Psoas muscle (tissue), 8 donors: Measurements from ENCODE around the gene CENPO. TPM values are rescaled to one million over a fixed set of nuclear protein-coding genes. Genes with fewer than 3 reads are reported as not detected.

Experiments used
- ATAC-seq, 4 donors: fragments of 200-7000 bp; cut with Tn5 transposase; one replicate each; pipeline ENCODE4 v1.9.1; 2020; ENCODE audit warnings: moderate library complexity in 3 of 4, mild to moderate bottlenecking in 2 of 4
- DNase-seq, 2 donors: peaks; one replicate each; pipeline ENCODE4 v3.0.0-alpha.2; 2020
- H3K27ac ChIP-seq: fragments of 200-600 bp; one replicate; pipeline ENCODE4 v1.8.0; 2022
- H3K27me3 ChIP-seq, 3 donors: fragments of 200-600 bp in 1 of 3; one replicate each; pipeline versions ENCODE4 v1.6.1 to v1.8.0; 2013 to 2022; ENCODE audit warnings: low read length in 2 of 3, mild to moderate bottlenecking in 2 of 3, moderate library complexity in 1 of 3; ENCODE audit not compliant: insufficient read depth in 3 of 3
- H3K36me3 ChIP-seq, 2 donors: fragments of 200-600 bp in 1 of 2; one replicate each; pipeline versions ENCODE4 v1.6.1 to v1.8.0; 2013 to 2022; ENCODE audit warnings: low read depth in 1 of 2, mild to moderate bottlenecking in 1 of 2, moderate library complexity in 1 of 2; ENCODE audit not compliant: insufficient read depth in 1 of 2
- H3K4me1 ChIP-seq: fragments of 200-600 bp; one replicate; pipeline ENCODE4 v1.8.0; 2022
- H3K4me3 ChIP-seq: fragments of 200-600 bp; one replicate; pipeline ENCODE4 v1.8.0; 2022; ENCODE audit warnings: mild to moderate bottlenecking
- H3K9me3 ChIP-seq: fragments of 200-600 bp; one replicate; pipeline ENCODE4 v1.8.0; 2022
- WGBS, 3 donors: extraction: QIAGEN DNeasy Blood & Tissue Kit; methylation state at CpG; one replicate each; pipeline versions ENCODE4 v1.1.6 to v1.1.7; 2013; 5-methylcytosine and 5-hydroxymethylcytosine counted together
- intact Hi-C, 2 donors: fragments of 100-400 bp; cut with DNase I; formaldehyde crosslinking; loops; one replicate each; pipeline versions ENCODE4 v1.11.0 to v1.14.2; 2022
- polyA plus RNA-seq, 3 donors: library from polyadenylated mRNA; stranded (reverse); fragments of 200-250 nt; gene quantifications; one replicate each; pipeline ENCODE4 v1.2.3, GENCODE V29; 2013
- total RNA-seq, 4 donors: library from RNA; stranded (reverse); fragmentation: NEBNext Ultra II Directional in 2 of 4; extraction: Animal tissue kit (Norgen Biotek cat#: 25700) in 2 of 4; gene quantifications; one replicate each; pipeline versions ENCODE4 v1.2.1 to v1.2.4, GENCODE V29; 2021 to 2023
- TF ChIP-seq, protein P1 (sequence below): fragments of 200-600 bp; IDR thresholded peaks from one replicate; pipeline ENCODE4 v1.8.0; 2022; ENCODE audit warnings: antibody characterized with exemption
- donor health status: healthy with polysubstance abuse.
- donor health status: DM: no; HTN: no; CAD: no; lungs with moderate emphysema.
- donor health status: Bipolar disorder and iron deficiency.
- donor health status: healthy.
- donor health status: DM: yes; HTN: yes; CAD: no.
- donor health status: DM: no; HTN: no; CAD: no.
- donor health status: DM: no; HTN: no; CAD: no.
- donor health status: DM: yes; HTN: yes; CAD: no.

CENPO gene
- total and polyA plus RNA-seq, 7 donors: 1.6 to 5.4 (median 2.8) TPM

DNA sequence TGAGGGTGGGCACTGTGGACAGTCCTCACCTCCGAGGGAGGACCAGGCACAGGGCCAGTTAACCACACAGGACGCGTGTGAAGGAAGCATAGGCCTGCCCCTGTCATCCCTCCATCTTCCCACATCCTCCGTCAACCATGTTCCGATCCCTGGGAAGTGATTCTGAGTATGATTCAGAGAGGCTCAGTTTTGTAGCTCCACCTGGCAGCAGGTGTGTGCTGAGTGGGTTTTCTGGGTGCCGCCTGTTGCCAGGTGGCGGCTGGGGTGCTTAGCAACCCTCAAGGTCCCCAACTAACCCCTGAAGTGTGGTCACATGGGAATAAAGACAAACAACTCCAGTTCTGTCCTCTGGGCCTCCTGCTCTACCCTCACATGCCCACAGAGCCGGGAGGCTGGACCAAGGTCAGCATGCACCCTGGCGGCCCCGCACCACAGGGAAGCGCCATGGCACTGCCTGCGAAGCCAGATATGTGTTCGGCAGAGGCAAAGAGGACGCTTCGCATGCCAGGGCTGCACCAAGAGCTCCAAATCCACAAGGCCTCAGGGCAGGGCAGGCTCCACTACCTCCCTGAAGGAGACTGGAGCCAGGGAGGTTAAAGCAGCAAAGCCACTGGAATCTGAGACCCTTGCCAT lies 66.9 kb downstream of the CENPO start:
- no peak for DNase-seq
- WGBS, 3 donors: 92 to 97% (median 96%) methylated on average over 15 of the region's 15 CpGs

DNA sequence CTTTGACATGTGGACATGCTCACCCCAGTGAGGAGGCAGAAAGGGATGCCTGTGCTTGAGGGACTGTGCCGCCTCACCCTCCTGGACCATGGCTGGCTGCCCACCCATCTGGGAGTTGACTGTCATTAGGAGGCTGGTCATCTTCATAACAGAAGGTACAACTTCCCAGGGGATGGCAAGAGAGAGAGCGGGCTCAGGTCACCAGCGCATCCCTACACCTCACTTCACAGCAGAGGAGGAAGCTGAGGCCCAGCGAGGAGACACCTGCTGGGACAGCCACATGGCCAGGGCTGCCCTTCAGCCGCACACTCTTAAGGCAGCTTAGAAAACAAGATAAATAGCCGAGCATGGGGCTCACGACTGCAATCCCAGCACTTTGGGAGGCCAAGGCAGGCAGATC lies 67.4 kb downstream of the CENPO start:
- 93 to 97% (median 94%) methylated on average over 7 of the region's 7 CpGs for WGBS, 3 donors
- Histone ChIP-seq H3K4me3 (no peak overlapping the region), H3K9me3 (no peaks in the 10 kb centered on the region), H3K27me3 (no peaks in the 10 kb centered on the region), H3K36me3 (no peaks in the 10 kb centered on the region), H3K27ac (no peak overlapping the region), H3K4me1 (no peaks in the 10 kb centered on the region)
- intact Hi-C loops: loop anchor here in 1 of 2 donors (10.0 kb wide), 1 partner anchor 1564 kb away; no protein-coding TSS in a partner anchor
- DNase-seq (no peak), ATAC-seq (no peak)
- TF ChIP-seq, protein P1, sequence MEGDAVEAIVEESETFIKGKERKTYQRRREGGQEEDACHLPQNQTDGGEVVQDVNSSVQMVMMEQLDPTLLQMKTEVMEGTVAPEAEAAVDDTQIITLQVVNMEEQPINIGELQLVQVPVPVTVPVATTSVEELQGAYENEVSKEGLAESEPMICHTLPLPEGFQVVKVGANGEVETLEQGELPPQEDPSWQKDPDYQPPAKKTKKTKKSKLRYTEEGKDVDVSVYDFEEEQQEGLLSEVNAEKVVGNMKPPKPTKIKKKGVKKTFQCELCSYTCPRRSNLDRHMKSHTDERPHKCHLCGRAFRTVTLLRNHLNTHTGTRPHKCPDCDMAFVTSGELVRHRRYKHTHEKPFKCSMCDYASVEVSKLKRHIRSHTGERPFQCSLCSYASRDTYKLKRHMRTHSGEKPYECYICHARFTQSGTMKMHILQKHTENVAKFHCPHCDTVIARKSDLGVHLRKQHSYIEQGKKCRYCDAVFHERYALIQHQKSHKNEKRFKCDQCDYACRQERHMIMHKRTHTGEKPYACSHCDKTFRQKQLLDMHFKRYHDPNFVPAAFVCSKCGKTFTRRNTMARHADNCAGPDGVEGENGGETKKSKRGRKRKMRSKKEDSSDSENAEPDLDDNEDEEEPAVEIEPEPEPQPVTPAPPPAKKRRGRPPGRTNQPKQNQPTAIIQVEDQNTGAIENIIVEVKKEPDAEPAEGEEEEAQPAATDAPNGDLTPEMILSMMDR: no peak

More for the DNA sequence above, 66.9 kb downstream of the CENPO start:
- Histone ChIP-seq H3K27me3 (no peaks in the 10 kb centered on the region), H3K27ac (no peak overlapping the region), H3K9me3 (no peaks in the 10 kb centered on the region), H3K36me3 (no peaks in the 10 kb centered on the region), H3K4me1 (no peaks in the 10 kb centered on the region), H3K4me3 (no peak overlapping the region)
- intact Hi-C loops: loop anchor here in 1 of 2 donors (10.0 kb wide), 1 partner anchor 1565 kb away; no protein-coding TSS in a partner anchor
- no peak for ATAC-seq
- TF ChIP-seq, protein P1: no peak

DNA sequence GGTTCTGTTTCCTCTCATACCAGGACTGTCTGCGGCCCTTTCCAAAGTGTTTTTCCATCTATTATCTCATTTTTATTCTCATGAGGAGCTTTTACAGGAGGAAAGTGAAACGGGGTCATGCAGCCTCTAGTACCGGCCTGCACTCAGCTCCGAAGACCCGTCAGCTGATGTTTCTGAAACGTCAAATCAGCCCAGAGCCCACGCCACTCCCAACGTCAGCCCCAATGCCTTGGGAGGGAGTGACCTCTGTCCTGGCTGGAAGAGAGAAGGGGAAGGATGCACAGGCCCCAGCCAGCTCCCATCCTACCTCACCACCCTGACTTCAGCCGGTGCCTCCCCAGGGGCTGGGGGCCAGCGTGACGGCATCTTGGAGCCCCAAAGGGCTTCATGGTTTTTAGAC lies 68.3 kb downstream of the CENPO start:
- Histone ChIP-seq H3K4me3 (no peak overlapping the region), H3K9me3 (no peaks in the 10 kb centered on the region), H3K27me3 (no peaks in the 10 kb centered on the region), H3K4me1 (no peaks in the 10 kb centered on the region), H3K27ac (no peak overlapping the region), H3K36me3 (no peaks in the 10 kb centered on the region)
- TF ChIP-seq, protein P1: no peak
- intact Hi-C loops: loop anchor here in 1 of 2 donors (10.0 kb wide), 1 partner anchor 1563 kb away; no protein-coding TSS in a partner anchor
- DNase-seq (no peak), ATAC-seq (peak in 3 of 4 donors; percentile 38 to 50 (median 50))
- 78 to 85% (median 78%) methylated on average over 11 of the region's 11 CpGs for WGBS, 3 donors

DNA sequence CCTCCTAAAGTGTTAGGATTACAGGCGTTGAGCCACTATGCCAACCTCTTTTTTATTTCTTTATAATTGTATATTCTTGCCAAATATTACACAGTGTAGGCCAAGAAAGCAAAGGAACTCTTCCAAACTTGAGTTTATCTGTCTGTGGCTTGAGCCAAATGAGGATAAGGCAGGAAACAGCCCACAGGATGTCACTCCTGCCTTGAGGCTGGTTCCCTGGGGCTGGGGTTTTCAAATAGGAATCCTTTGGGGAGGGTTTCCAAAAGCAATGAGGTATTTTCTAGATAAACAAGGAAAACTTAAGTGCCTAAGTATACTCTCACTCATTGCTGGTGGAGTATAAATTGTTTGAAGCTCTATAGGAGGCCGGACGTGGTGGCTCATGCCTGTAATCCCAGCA lies 70.4 kb downstream of the CENPO start:
- no peaks in the 10 kb centered on the region for H3K27me3 ChIP-seq
- H3K4me1 ChIP-seq: no peaks in the 10 kb centered on the region

More for the DNA sequence above, 70.4 kb downstream of the CENPO start:
- intact Hi-C loops: loop anchor here in 1 of 2 donors (10.0 kb wide), 1 partner anchor 1561 kb away; no protein-coding TSS in a partner anchor
- Histone ChIP-seq H3K27ac (no peak overlapping the region), H3K9me3 (no peaks in the 10 kb centered on the region), H3K36me3 (no peaks in the 10 kb centered on the region), H3K4me3 (no peak overlapping the region)
- no peak for DNase-seq
- 85 to 91% (median 86%) methylated on average over 3 of the region's 3 CpGs for WGBS, 3 donors
- TF ChIP-seq, protein P1: no peak
- ATAC-seq: no peak
